AG10803 (cell line): Measurements from ENCODE around the gene MYO1C.
A peak's percentile ranks its signal among the peaks of the same experiment; 100 is the strongest.
"Not testable (repeated sequence)": the region's sequence is repeated elsewhere in the genome, so short reads cannot be mapped to it uniquely, and the experiment has no call there.

Source experiments
- DNase-seq: peaks from one replicate; pipeline ENCODE4 v3.0.0; 2010; ENCODE audit warnings: low read depth
- H3K4me3 ChIP-seq: 2 replicates; pipeline ENCODE4 v1.5.1; 2011; ENCODE audit warnings: mild to moderate bottlenecking, low read length, control low read depth
- CTCF ChIP-seq: conservative IDR thresholded peaks from 2 replicates; pipeline ENCODE4 v1.5.1; 2011; ENCODE audit warnings: mild to moderate bottlenecking, low read length, control low read depth, inconsistent platforms

MYO1C gene

GRCh38 chr17:1532836-1533602 lies 40.5 kb upstream of the MYO1C start:
- no peak overlapping the region for H3K4me3 ChIP-seq
- TF ChIP-seq CTCF = peak; percentile 33
- DNase-seq = no peak

- H3K4me3 ChIP-seq = no peak overlapping the region
- no peak for TF ChIP-seq CTCF
- DNase-seq = peak; percentile 4
Observed at GRCh38 chr17:1529863-1530262, 37.4 kb upstream of the MYO1C start.

GRCh38 chr17:1526876-1527275 lies 34.4 kb upstream of the MYO1C start:
- H3K4me3 ChIP-seq, DNase-seq: not testable (repeated sequence)

- DNase-seq = no peak
- no peak for TF ChIP-seq CTCF
- no peak overlapping the region for H3K4me3 ChIP-seq
Observed at GRCh38 chr17:1522626-1523025, 30.1 kb upstream of the MYO1C start.

GRCh38 chr17:1521086-1521640 lies 28.7 kb upstream of the MYO1C start:
- DNase-seq = no peak
- H3K4me3 ChIP-seq = no peak overlapping the region
- TF ChIP-seq CTCF = no peak

GRCh38 chr17:1519678-1520077 lies 27.2 kb upstream of the MYO1C start:
- no peak for DNase-seq
- TF ChIP-seq CTCF = no peak
- H3K4me3 ChIP-seq = no peak overlapping the region

- H3K4me3 ChIP-seq = no peak overlapping the region
- no peak for TF ChIP-seq CTCF
- no peak for DNase-seq
Observed at GRCh38 chr17:1518410-1518809, 25.9 kb upstream of the MYO1C start.
